SK-N-SH (cell line): ENCODE results near the gene MYLK.

Source experiments
- CTCF ChIP-seq: fragments of 200-600 bp; sonication (generic); IDR thresholded peaks from 2 replicates; pipeline ENCODE4 v1.6.1; 2017; ENCODE audit warnings: antibody characterized with exemption, mild to moderate bottlenecking, moderate library complexity
- POLR2AphosphoS5 ChIP-seq: IDR thresholded peaks from 2 replicates; pipeline ENCODE4 v1.6.1; 2012; ENCODE audit warnings: low read depth, low read length
- RFX5 ChIP-seq: IDR thresholded peaks from 2 replicates; pipeline ENCODE4 v1.6.1; 2012; ENCODE audit warnings: mild to moderate bottlenecking, improper control_type of control experiment, low read length

GRCh38 chr3:123712077-123712860, 171.9 kb downstream of the MYLK start:
- no peak for TF ChIP-seq CTCF
- TF ChIP-seq RFX5 = no peak
- TF ChIP-seq POLR2AphosphoS5 = no peak
